ENCODE measurements around the gene ABCB8.
A peak's percentile ranks its signal among the peaks of the same experiment; 100 is the strongest.

The ABCB8 gene

DNA sequence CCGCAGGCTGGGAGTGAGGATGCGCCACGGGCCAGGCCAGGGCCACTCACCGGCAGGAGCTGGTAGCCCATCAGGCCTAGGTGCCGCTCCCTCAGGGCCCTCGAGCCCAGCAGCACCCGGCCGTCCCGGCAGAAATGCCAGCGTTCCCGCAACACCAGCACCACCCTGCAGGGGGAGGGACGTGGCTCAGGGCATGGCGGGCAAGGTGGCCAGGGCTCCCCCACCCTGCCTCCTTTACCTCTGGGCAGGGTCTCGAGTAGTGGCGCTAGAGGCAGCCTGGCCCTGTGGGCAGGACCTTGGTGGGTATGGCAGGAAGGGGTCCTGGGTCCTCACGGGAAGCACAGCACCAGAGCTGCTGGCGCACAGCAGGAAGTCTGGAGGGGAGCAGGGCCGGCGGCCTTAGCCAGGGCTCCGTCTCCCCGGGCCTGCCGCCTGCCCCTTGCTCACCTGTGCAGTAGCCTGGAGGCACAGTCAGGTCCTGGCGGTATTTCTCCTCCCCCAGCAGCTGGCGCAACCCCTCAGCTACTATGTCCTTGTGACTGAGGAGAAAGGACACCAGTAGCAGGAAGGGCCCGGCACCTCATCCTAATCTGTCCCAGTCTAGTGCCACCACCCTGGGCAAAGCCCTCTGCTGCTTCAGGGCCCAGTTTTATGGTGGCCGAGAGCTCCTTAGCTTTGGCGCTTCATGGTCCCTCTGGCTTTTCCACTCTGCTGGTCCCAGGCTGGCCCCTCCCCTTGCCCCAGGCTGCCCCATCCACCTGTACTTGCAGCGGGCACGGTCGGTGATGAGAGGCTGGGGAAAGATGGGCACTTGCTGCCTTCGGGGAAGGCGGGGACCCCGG lies 48.8 kb downstream of the ABCB8 start:
- DNase-seq: no peak

- DNase-seq: no peak
Measured at GRCh38 chr7:151077705-151078232, 49.5 kb downstream of the ABCB8 start.

GRCh38 chr7:151078233-151079040 lies 50.2 kb downstream of the ABCB8 start:
- no peak for DNase-seq

- DNase-seq: no peak
Measured at GRCh38 chr7:151079199-151079910, 51.1 kb downstream of the ABCB8 start.

GRCh38 chr7:151080067-151080521 lies 51.8 kb downstream of the ABCB8 start:
- DNase-seq: no peak

DNA sequence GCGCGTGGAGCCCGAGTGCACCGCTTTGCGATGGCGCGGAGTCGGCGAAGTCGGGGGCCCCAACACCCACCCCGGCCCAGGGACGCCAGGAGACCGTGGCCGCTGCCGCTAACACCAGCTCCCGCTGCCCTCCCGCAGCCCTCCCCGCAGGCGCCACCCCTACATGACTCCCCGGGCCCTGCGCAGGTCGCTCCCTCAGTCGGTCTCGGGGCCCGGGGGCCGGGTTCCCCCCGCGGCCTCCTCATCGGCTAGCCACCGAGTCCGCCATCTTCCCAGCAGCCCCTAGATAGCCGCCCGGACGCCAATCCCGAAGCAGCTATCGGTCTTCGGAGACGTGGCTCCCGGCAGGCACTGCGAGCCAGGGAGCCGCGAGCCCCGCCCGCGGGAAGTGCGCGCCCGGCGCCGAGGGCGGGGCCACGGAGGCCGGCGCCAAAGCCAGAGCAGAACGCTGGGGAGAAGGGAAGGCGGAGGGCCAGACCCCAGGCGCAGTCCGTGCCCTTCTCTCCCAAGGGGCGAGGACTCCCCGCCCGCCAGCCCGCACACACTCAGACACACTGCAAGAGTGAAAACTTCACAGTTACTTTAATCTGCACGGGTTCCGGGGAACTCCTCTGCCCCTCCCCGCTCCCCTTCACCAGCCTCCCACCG lies 52.4 kb downstream of the ABCB8 start, which contains the start of gene FASTK:
TSS of gene FASTK (minus strand) at position 288 of the 648 bp plus-strand sequence. CDS start at position 245, 43 bp downstream.
- peak; percentile 74 to 81 for DNase-seq

DNA sequence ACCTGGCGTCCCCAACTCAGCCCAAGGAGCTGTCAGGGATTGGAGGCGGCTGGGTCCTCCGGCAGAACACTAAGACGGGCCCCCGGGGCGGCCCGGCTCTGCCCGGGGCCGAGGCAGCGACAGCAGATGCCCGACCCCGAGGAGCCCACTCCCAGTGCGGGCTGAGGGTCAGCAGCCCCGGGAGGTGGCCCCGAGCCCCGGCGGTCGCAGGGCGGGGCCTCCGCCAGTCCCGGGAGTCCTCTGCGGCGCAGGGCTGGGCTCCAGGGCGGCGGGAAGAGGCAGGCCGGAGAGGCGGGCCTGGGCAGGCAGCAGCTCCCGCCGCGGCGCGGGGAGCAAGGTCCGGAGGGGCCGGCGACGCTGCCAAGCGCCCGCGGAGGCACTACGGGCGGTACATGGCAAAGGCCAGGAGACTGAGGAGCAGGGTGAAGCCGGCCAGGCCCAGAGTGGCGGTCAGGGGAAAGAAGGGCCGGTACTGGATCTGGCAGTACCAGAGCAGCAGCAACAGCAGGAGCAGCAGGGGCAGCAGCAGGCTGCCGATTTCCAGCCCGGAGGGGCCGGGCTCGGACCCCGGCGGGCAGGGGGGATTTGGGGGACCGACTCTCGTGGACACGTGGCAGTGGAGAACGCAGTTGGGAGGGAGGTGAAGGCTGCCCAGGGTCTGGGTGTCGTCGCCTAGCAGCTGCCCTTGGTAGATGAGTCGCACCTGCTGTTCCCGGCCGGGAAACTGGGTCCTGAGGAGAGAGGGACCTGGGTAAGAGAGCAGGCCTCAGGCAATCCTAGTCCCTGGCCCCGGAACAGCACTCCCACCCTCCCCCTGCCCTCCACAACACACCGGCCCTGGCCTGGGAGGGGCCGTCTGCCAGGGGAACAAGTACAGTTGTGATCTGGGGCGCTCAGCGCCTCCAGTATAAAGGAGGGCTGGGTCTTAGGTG lies 53.2 kb downstream of the ABCB8 start:
- DNase-seq: no peak

DNA sequence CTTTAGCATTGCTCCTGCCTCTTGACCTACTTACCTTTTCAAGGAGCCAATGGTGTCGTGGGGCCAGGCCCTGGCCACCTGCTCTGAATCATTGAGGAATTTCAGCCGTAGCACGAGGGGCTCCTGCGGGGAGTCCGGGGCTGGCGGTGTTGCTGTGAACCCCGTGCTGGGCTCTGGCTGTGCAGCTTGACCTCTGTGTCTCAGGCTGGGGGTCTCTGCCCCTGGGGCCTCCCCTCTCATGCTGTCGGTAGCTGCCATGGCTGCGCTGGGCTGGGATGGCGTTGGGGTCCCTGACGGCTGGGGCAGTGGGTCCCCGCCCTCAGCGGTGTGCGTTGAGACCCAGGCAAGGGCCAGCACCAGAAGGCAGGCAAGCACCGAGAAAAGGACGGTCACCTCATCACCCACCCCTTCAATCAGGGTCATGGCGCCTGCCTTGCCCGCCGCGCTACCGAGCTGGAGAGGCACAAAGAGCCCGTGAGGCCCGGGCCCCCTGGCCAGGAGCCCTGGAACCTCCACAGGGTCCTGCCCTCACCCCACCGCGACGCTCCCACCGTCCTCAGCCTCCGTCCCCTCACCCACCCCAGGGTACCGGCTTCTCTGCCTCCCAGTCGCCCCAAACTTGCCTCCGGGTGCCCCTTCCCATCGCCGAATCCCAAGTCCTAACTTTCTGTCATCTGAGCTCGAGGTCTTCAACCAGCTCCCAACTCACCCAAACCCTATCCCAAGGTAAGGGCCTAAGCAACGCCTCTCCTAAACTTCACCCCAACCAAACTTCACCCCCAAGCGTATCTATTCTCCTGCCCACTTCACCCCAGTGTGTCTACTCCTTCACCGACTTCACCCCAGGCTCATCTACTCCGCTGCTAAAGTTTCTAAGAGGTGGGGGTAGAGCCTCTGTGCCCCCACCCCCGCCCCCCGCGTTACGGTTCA lies 54.2 kb downstream of the ABCB8 start:
- no peak for DNase-seq

DNA sequence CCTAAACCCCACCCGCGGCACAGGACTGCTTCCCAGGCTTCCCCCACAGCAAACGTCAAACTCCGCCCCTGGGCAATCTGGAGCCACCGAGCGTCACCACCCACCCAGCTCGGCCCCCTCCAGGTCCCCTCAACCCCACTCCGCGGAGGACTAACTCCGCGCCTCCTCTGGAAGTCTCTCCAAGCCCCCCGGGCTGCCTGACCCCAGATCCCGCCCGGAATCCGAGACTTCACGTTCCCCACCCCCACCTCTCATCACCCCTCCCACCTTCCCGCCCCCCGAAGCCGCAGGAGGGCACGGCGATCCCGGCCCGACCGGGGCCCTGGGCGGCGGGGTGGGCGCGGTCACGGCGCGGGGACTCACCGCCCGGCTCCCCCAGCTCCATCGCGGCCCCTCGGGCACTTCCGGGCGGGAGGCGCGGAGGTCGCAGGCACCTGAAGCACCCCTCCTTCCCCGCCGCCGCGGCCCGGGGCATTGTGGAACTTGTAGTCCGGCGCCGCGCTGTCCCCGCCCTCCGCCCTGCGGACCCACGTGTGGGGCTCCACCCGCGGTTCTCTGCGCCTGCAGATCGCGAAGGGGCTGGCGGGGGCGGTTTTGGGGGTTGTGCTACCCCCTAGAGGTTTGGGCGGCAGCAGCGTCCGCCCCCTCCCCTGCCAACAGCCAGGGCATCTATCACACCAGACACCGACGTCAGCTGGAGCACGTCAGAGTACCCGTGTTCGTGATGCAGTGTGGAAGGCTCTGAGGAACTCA lies 55.0 kb downstream of the ABCB8 start, which contains the start of gene TMUB1:
TSS of gene TMUB1 (minus strand) at position 423 of the 753 bp plus-strand sequence. CDS start 930 bp downstream, outside the sequence.
- DNase-seq: peak; percentile 72 to 75

DNA sequence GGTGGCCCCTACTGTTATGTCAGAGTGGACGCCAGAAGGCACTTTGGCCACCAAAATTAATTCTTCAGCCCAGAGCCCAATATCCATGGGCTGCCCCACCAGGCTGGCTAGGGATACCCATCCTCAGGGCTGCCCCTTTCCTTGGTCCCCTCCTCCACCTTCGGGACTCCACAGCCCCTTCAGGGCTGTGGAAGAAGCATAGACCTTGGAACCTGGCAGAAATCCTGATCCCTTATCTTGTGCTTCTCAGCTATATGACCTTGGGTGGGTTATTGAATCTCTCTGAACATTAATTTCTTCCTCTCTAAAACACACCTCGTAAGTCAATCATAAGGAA lies 55.5 kb downstream of the ABCB8 start:
- DNase-seq: no peak

GRCh38 chr7:151085329-151085690 lies 57.1 kb downstream of the ABCB8 start:
- no peak for DNase-seq

GRCh38 chr7:151085691-151086620 lies 57.7 kb downstream of the ABCB8 start, which contains the start of gene AGAP3:
AGAP3 (plus strand) TSS chr7:151086475; CDS start chr7:151086742, 267 bp downstream.
- peak; percentile 35 to 42 for DNase-seq

GRCh38 chr7:151086802-151087244 lies 58.6 kb downstream of the ABCB8 start:
- DNase-seq: peak; percentile 27 to 32

GRCh38 chr7:151087245-151088018 lies 59.2 kb downstream of the ABCB8 start:
- DNase-seq: peak in 1 of 2 donors; percentile 33

DNA sequence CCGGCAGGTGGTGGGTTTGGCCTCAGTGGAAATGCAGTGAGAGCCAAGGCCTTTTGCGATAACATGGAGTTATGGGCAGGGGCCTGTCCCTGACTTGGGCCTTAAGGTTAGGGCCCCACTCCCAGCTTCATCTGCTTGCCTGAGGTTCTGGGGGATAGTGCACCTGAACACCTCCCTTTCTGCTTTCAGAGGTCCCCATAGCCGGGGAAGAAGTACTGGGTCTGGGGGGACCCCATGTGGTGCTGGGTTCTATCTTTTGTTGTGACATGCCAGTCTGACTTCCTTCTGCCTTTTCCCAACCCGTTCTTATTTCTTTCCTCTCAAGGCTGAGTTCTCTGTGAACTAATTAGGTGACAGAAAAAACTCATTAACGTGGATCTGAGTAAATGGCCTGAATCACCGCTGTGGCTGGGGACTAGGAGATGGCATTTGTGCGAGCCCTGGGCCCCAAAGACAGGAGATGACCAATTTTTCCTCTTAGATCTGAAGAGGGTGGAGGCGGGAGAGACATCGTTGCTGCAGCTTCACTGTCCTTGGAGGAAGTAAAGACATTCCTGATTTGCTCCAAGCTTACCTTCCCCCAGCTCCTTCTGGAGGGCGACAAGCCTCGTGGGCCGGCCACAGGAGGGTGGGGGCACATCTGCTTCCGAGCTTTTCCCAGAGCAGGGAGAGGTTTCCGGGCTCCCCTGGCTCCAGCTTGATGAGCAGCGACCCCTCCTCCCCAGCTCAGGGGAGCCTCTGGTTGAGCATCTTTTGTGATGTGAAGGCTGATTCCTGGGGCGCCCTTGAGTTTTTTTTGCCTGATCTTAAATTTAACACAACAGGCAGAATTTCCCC lies 60.0 kb downstream of the ABCB8 start:
- DNase-seq: no peak

Measured in stimulated activated CD4-positive, alpha-beta T cell treated with anti-CD3 and anti-CD28 coated beads, Interleukin-2, amount 100 ng/mL, for 48 hours (primary cell).